HFF-Myc (cell line): ENCODE results near the gene EGF.
A peak's percentile ranks its signal among the peaks of the same experiment; 100 is the strongest.

Experiments used
- DNase-seq: peaks from one replicate; pipeline ENCODE4 v3.0.0-alpha.2; 2011; ENCODE audit warnings: low read depth; ENCODE audit errors: extremely low read depth
- H3K4me3 ChIP-seq: replicated peaks from 2 replicates; pipeline ENCODE4 v1.5.1; 2011; ENCODE audit warnings: low read depth, mild to moderate bottlenecking, control low read depth, low read length
- TF ChIP-seq, protein P1 (sequence below): IDR thresholded peaks from 2 replicates; pipeline ENCODE4 v1.5.1; 2012; ENCODE audit warnings: mild to moderate bottlenecking, low read depth, low read length, control low read depth; ENCODE audit errors: missing control alignments

Gene EGF

GRCh38 chr4:109913596-109914241 is 1.0 kb downstream of the EGF start:
- H3K4me3 ChIP-seq = no peak overlapping the region
- DNase-seq = no peak

DNA sequence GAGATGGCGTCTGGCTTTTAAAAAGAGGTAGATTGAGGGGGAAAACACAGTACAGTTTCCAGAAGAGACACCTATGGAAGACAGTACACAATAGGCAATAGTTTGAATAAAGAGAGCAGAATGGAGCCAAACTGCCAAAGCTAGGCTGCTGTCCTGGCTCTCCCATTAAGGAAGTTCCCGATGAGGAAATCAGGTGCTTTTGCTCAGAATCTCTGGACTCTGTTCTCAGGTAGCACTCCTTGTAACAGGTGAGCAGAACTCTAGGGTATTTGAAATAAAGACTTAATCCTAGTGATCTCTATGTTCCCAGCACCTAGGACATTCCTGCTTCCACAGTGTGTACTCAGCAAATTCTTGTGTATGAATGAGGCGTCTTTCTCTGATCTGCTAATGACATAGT is 1.6 kb downstream of the EGF start:
- no peak for DNase-seq
- no peak overlapping the region for H3K4me3 ChIP-seq
- TF ChIP-seq, protein P1, sequence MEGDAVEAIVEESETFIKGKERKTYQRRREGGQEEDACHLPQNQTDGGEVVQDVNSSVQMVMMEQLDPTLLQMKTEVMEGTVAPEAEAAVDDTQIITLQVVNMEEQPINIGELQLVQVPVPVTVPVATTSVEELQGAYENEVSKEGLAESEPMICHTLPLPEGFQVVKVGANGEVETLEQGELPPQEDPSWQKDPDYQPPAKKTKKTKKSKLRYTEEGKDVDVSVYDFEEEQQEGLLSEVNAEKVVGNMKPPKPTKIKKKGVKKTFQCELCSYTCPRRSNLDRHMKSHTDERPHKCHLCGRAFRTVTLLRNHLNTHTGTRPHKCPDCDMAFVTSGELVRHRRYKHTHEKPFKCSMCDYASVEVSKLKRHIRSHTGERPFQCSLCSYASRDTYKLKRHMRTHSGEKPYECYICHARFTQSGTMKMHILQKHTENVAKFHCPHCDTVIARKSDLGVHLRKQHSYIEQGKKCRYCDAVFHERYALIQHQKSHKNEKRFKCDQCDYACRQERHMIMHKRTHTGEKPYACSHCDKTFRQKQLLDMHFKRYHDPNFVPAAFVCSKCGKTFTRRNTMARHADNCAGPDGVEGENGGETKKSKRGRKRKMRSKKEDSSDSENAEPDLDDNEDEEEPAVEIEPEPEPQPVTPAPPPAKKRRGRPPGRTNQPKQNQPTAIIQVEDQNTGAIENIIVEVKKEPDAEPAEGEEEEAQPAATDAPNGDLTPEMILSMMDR = no peak

More at GRCh38 chr4:109913596-109914241, 1.0 kb downstream of the EGF start:
- TF ChIP-seq, protein P1 = no peak

DNA sequence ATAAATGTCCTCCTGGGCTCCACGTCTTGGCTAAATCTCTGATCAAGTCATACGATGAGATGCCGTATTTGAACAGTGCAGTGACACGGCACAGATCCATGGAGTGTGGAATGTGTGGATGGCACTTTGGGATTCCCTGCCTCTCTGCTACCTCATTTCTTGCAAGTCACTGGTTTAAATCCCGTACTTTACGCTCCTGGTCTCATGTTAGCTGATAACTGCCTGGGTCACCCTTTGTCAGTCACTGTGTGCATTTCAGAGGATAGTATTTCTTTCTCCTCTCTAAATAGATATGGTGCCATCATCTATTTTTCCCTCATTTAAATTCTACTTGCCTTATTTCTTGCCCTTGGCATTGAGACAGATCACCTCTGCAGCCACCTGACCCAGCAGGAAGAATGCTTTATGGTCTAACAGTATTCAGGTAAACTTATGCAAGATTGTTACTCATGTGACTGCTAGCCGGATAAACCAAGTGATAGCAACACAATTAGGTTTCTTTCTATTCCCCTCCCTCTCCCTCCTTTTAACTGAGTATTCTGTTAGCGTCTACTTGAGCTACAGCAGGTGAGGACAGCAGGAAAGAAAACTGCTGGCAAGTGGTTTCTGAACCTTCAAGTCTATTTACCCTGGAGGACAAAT is 2.8 kb downstream of the EGF start:
- DNase-seq = no peak
- H3K4me3 ChIP-seq = no peak overlapping the region
- TF ChIP-seq, protein P1 = no peak

GRCh38 chr4:109916027-109916409 is 3.3 kb downstream of the EGF start:
- H3K4me3 ChIP-seq = no peak overlapping the region
- TF ChIP-seq, protein P1 = no peak
- DNase-seq = no peak

DNA sequence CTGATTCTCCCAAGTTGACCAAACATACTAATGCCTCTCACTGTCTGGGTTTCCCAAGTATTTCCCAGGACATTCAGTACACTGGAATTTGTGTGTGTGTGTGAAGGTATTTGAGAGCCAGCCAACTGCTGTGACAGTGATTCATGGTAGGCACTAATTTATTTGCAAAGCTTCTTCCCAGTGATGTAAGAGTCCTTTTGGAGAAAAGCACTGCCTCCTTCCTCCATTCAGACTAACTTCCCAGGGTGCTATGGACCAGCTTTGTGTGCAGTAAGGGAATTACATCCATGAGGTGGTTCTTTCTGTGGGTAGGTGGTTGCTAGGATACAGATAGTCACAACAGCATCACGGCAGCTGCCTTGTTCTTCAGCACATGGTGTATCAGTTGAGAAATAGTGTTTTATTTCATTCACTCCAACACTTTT is 8.7 kb downstream of the EGF start:
- DNase-seq = peak; percentile 44
- no peak overlapping the region for H3K4me3 ChIP-seq
- TF ChIP-seq, protein P1 = no peak

- TF ChIP-seq, protein P1 = no peak
- no peak for DNase-seq
- no peak overlapping the region for H3K4me3 ChIP-seq
These were observed 12.7 kb downstream of the EGF start for GRCh38 chr4:109925396-109925795.
